IMR-90 (cell line): ENCODE data around the gene FAM81A. TPM values are rescaled to one million over a fixed set of nuclear protein-coding genes. Genes with fewer than 3 reads are reported as not detected.

Source experiments
- ATAC-seq: fragments of 200-7000 bp; cut with Tn5 transposase; 2 replicates; pipeline ENCODE4 v1.9.1; 2020; ENCODE audit warnings: low read depth, mild to moderate bottlenecking, moderate library complexity
- BruUV-seq: library from RNA; stranded (reverse); fragments of 400-500 nt; replicated peaks from 2 replicates; lab custom pipeline; 2021; lab: Mats Ljungman, UMichigan
- CTCF ChIA-PET: fragments of 300-600 bp; formaldehyde crosslinking; extraction: SDS; loops from one replicate; lab custom pipeline; 2021; ENCODE audit warnings: antibody characterized with exemption; lab: Yijun Ruan, JAX
- POLR2A ChIA-PET: fragments of 300-600 bp; sonication (Branson Sonifier 250); formaldehyde crosslinking; loops from one replicate; lab custom pipeline; 2022; ENCODE audit warnings: antibody characterized with exemption; ENCODE audit not compliant: unreplicated experiment; lab: Charles Lee
- DNase-seq: peaks from one replicate; pipeline ENCODE4 v3.0.0; 2013
- H2AFZ ChIP-seq: replicated peaks from 2 replicates; pipeline ENCODE3; 2013; ENCODE audit warnings: low read length, mild to moderate bottlenecking; ENCODE audit not compliant: poor library complexity
- H2AK5ac ChIP-seq: 2 replicates; pipeline ENCODE4 v1.6.1; 2013; ENCODE audit warnings: low read depth, low read length, inconsistent platforms
- H2AK9ac ChIP-seq: replicated peaks from 2 replicates; pipeline ENCODE3; 2013; ENCODE audit warnings: mild to moderate bottlenecking, low read depth, low read length, moderate library complexity; ENCODE audit not compliant: poor library complexity
- H2BK120ac ChIP-seq: 2 replicates; pipeline ENCODE4 v1.6.1; 2013; ENCODE audit warnings: low read depth, low read length, inconsistent platforms
- H2BK15ac ChIP-seq: 3 replicates; pipeline ENCODE4 v1.6.1; 2013; ENCODE audit warnings: low read depth, low read length, inconsistent platforms
- H2BK20ac ChIP-seq: 2 replicates; pipeline ENCODE4 v1.6.1; 2013; ENCODE audit warnings: low read depth, mild to moderate bottlenecking, inconsistent platforms, low read length, moderate library complexity
- H2BK5ac ChIP-seq: 2 replicates; pipeline ENCODE4 v1.6.1; 2013; ENCODE audit warnings: mild to moderate bottlenecking, low read depth, low read length, inconsistent platforms; ENCODE audit not compliant: poor library complexity, severe bottlenecking
- H3K14ac ChIP-seq: replicated peaks from 2 replicates; pipeline ENCODE4 v1.6.1; 2013; ENCODE audit warnings: low read depth, low read length, inconsistent platforms
- H3K18ac ChIP-seq: 2 replicates; pipeline ENCODE4 v1.6.1; 2013; ENCODE audit warnings: low read depth, low read length, control low read depth
- H3K23ac ChIP-seq: 2 replicates; pipeline ENCODE4 v1.6.1; 2013; ENCODE audit warnings: low read depth, low read length, inconsistent platforms
- H3K27ac ChIP-seq: 2 replicates; pipeline ENCODE4 v1.5.1; 2013; ENCODE audit warnings: mild to moderate bottlenecking, control low read depth, low read length; ENCODE audit not compliant: insufficient read depth
- H3K27me3 ChIP-seq: 2 replicates; pipeline ENCODE4 v1.6.1; 2013; ENCODE audit warnings: low read length; ENCODE audit not compliant: control insufficient read depth, insufficient read depth
- H3K36me3 ChIP-seq: 2 replicates; pipeline ENCODE4 v1.6.1; 2013; ENCODE audit warnings: low read length, mixed read lengths; ENCODE audit not compliant: control insufficient read depth, insufficient read depth
- H3K4ac ChIP-seq: 2 replicates; pipeline ENCODE4 v1.6.1; 2013; ENCODE audit warnings: low read depth, low read length, inconsistent platforms
- H3K4me1 ChIP-seq: 2 replicates; pipeline ENCODE4 v1.6.1; 2013; ENCODE audit warnings: low read length, mixed read lengths; ENCODE audit not compliant: control insufficient read depth, insufficient read depth
- H3K4me2 ChIP-seq: 2 replicates; pipeline ENCODE4 v1.6.1; 2013; ENCODE audit warnings: low read depth, mild to moderate bottlenecking, control low read depth, low read length, moderate library complexity
- H3K4me3 ChIP-seq: 2 replicates; pipeline ENCODE4 v1.5.1; 2013; ENCODE audit warnings: low read depth, mild to moderate bottlenecking, control low read depth, low read length, moderate library complexity; ENCODE audit not compliant: insufficient read depth
- H3K56ac ChIP-seq: 2 replicates; pipeline ENCODE4 v1.6.1; 2013; ENCODE audit warnings: low read length, inconsistent platforms; ENCODE audit not compliant: insufficient read depth; ENCODE audit errors: extremely low read depth
- H3K79me1 ChIP-seq, 2 experiments: 2 replicates each; pipeline ENCODE4 v1.6.1; 2013; ENCODE audit warnings: low read length in 2 of 2, inconsistent platforms in 1 of 2, low read depth in 1 of 2
- H3K9ac ChIP-seq: 2 replicates; pipeline ENCODE4 v1.6.1; 2013; ENCODE audit warnings: low read depth, low read length, control low read depth
- H3K9me1 ChIP-seq: 2 replicates; pipeline ENCODE4 v1.6.1; 2013; ENCODE audit warnings: low read length, inconsistent platforms; ENCODE audit not compliant: insufficient read depth
- H3K9me3 ChIP-seq: 2 replicates; pipeline ENCODE4 v1.6.1; 2013; ENCODE audit warnings: low read length; ENCODE audit not compliant: control insufficient read depth, insufficient read depth
- H4K20me1 ChIP-seq: 2 replicates; pipeline ENCODE4 v1.6.1; 2013; ENCODE audit warnings: low read length, inconsistent platforms; ENCODE audit not compliant: insufficient read depth
- H4K5ac ChIP-seq: 2 replicates; pipeline ENCODE4 v1.6.1; 2013; ENCODE audit warnings: mild to moderate bottlenecking, low read depth, low read length, control low read depth
- H4K8ac ChIP-seq, 2 experiments: 2 replicates each; pipeline ENCODE4 v1.6.1; 2013; ENCODE audit warnings: low read depth in 2 of 2, low read length in 2 of 2, control low read depth in 1 of 2, inconsistent platforms in 1 of 2
- H4K91ac ChIP-seq: 2 replicates; pipeline ENCODE4 v1.6.1; 2013; ENCODE audit warnings: low read depth, low read length, inconsistent platforms; ENCODE audit not compliant: insufficient read depth
- BHLHE40 ChIP-seq: fragments of 150-350 bp; IDR thresholded peaks from 2 replicates; pipeline ENCODE4 v1.6.1; 2016; ENCODE audit warnings: mild to moderate bottlenecking, low read depth, low read length
- CTCF ChIP-seq: conservative IDR thresholded peaks from 2 replicates; pipeline ENCODE4 v1.5.1; 2012; ENCODE audit warnings: mild to moderate bottlenecking, low read depth, low read length, improper control_type of control experiment
- WGBS, 2 experiments: methylation state at CpG; one replicate each; pipeline versions ENCODE4 v1.1.5 to v1.1.7; 2013; ENCODE audit warnings: missing lambda C conversion rate in 2 of 2; ENCODE audit not compliant: insufficient read length in 1 of 2; ENCODE audit errors: extremely low coverage in 2 of 2; 5-methylcytosine and 5-hydroxymethylcytosine counted together
- dilution Hi-C: fragments of 300-500 bp; cut with HindIII; formaldehyde crosslinking; loops from one replicate; pipeline ENCODE4 v1.14.3; 2018; ENCODE audit warnings: low sequenced_read_pairs; ENCODE audit not compliant: unreplicated experiment
- in situ Hi-C: fragments of 300-500 bp; cut with MboI; formaldehyde crosslinking; loops from 3 replicates; pipeline ENCODE4 v1.14.3; 2019; ENCODE audit warnings: low sequenced_read_pairs, inconsistent platforms, mixed read lengths
- intact Hi-C: fragments of 100-400 bp; cut with micrococcal nuclease; formaldehyde crosslinking; loops from 2 replicates; pipeline ENCODE4 v1.10.0; 2022
- polyA plus RNA-seq, 3 experiments: library from polyadenylated mRNA; depleted of rRNA; stranded (reverse); fragments of >200 nt; gene quantifications; 2 replicates each; pipeline ENCODE4 v1.2.3, GENCODE V29; 2012; ENCODE audit warnings: low replicate concordance in 1 of 3
- total RNA-seq: library from RNA; depleted of rRNA; stranded (reverse); fragments of >200 nt; gene quantifications from 2 replicates; pipeline ENCODE4 v1.2.3, GENCODE V29; 2012

The FAM81A gene
- total and polyA plus RNA-seq, 2 of the 4 experiments (the other 2 are of a cell fraction), result not detected

- CTCF ChIA-PET, result no interaction called here
- H3K9ac ChIP-seq, result no peak overlapping the region
- H3K18ac ChIP-seq, result no peak overlapping the region
- no peak for ATAC-seq
- no peak overlapping the region for H2BK15ac ChIP-seq
- peaks cover 6% of the 10 kb centered on the region for H3K27me3 ChIP-seq
- no peaks in the 10 kb centered on the region for H3K36me3 ChIP-seq
- no peak overlapping the region for H4K8ac ChIP-seq
- H3K14ac ChIP-seq, result no peak overlapping the region
- H2AK9ac ChIP-seq, result no peak overlapping the region
- H3K4me3 ChIP-seq, result no peak overlapping the region
- no peak overlapping the region for H2BK5ac ChIP-seq
- H2BK20ac ChIP-seq, result no peak overlapping the region
- in situ Hi-C loops, result no loop called here
- H3K56ac ChIP-seq, result no peak overlapping the region
- no peaks in the 10 kb centered on the region for H3K79me1 ChIP-seq
- H3K4me1 ChIP-seq, result no peaks in the 10 kb centered on the region
- no peak overlapping the region for H2BK120ac ChIP-seq
- TF ChIP-seq BHLHE40, result no peak
- no peak for TF ChIP-seq CTCF
- no peak overlapping the region for H4K91ac ChIP-seq
- no peak overlapping the region for H4K5ac ChIP-seq
- H3K9me1 ChIP-seq, result no peaks in the 10 kb centered on the region
- no peak overlapping the region for H2AK5ac ChIP-seq
- H3K4ac ChIP-seq, result no peak overlapping the region
- no peaks in the 10 kb centered on the region for H4K20me1 ChIP-seq
- WGBS, 2 experiments, result no CpG with 5 or more reads among the region's 2 CpGs
- no peak overlapping the region for H3K27ac ChIP-seq
- no peak for DNase-seq
- POLR2A ChIA-PET, result no interaction called here
- intact Hi-C loops, result loop anchor here (5.0 kb wide), 1 partner anchor 36 kb away; no protein-coding TSS in a partner anchor
- H2AFZ ChIP-seq, result no peak overlapping the region
- dilution Hi-C loops, result no loop called here
- no peaks in the 10 kb centered on the region for H3K9me3 ChIP-seq
- no TSS peak for BruUV-seq
- H3K23ac ChIP-seq, result no peak overlapping the region
- no peak overlapping the region for H3K4me2 ChIP-seq
These were observed 15.7 kb downstream of the FAM81A start for GRCh38 chr15:59453474-59454215.
